HT-29 (cell line): ENCODE data around the gene CASQ2. TPM values are rescaled to one million over a fixed set of nuclear protein-coding genes. Genes with fewer than 3 reads are reported as not detected.

Experiments used
- DNase-seq: peaks from one replicate; pipeline ENCODE4 v3.0.0-alpha.2; 2015; ENCODE audit warnings: low spot score
- total RNA-seq: library from RNA; depleted of rRNA; stranded (reverse); fragments of >200 nt; shearing (Covaris generic); gene quantifications from 2 replicates; pipeline ENCODE4 v1.2.3, GENCODE V29; 2014

The CASQ2 gene
- total RNA-seq, 1 experiment from 2014 or later: not detected

GRCh38 chr1:115697619-115698018, 70.9 kb downstream of the CASQ2 start:
- DNase-seq: no peak

GRCh38 chr1:115694805-115695204, 73.7 kb downstream of the CASQ2 start:
- DNase-seq: no peak

- DNase-seq: no peak
Measured at GRCh38 chr1:115692224-115692623, 76.3 kb downstream of the CASQ2 start.

- no peak for DNase-seq
Measured at GRCh38 chr1:115690972-115691371, 77.5 kb downstream of the CASQ2 start.

GRCh38 chr1:115687744-115688143, 80.8 kb downstream of the CASQ2 start:
- DNase-seq: no peak

- DNase-seq: no peak
Measured at GRCh38 chr1:115685029-115685705, 83.3 kb downstream of the CASQ2 start.

GRCh38 chr1:115682792-115683191, 85.7 kb downstream of the CASQ2 start:
- DNase-seq: no peak

GRCh38 chr1:115680730-115681111, 87.8 kb downstream of the CASQ2 start:
- DNase-seq: no peak

- peak; percentile 73 for DNase-seq
Measured at GRCh38 chr1:115679141-115679611, 89.3 kb downstream of the CASQ2 start.

- no peak for DNase-seq
Measured at GRCh38 chr1:115678141-115678540, 90.4 kb downstream of the CASQ2 start.

- no peak for DNase-seq
Measured at GRCh38 chr1:115677565-115677964, 90.9 kb downstream of the CASQ2 start.

GRCh38 chr1:115677182-115677555, 91.3 kb downstream of the CASQ2 start:
- DNase-seq: no peak

- peak; percentile 37 for DNase-seq
Measured at GRCh38 chr1:115676498-115677181, 91.9 kb downstream of the CASQ2 start.

- no peak for DNase-seq
Measured at GRCh38 chr1:115672224-115673009, 96.1 kb downstream of the CASQ2 start.

- peak; percentile 83 for DNase-seq
Measured at GRCh38 chr1:115671176-115671934, 97.2 kb downstream of the CASQ2 start.

GRCh38 chr1:115670476-115671175, 97.9 kb downstream of the CASQ2 start:
- peak; percentile 65 for DNase-seq

GRCh38 chr1:115669886-115670285, 98.6 kb downstream of the CASQ2 start:
- DNase-seq: no peak

- DNase-seq: peak; percentile 66
Measured at GRCh38 chr1:115669002-115669673, 99.4 kb downstream of the CASQ2 start.

GRCh38 chr1:115668579-115668978, 99.9 kb downstream of the CASQ2 start:
- no peak for DNase-seq

- DNase-seq: no peak
Measured at GRCh38 chr1:115666702-115667101, 101.8 kb downstream of the CASQ2 start.
